ENCODE measurements around the gene THADA.

The THADA gene

GRCh38 chr2:43210125-43210466 is 385.7 kb downstream of the THADA start:
- peak in 2 of 10 donors; percentile 53 to 60 for DNase-seq
- intact Hi-C loops (cut with DNase I): loop anchor here (10.0 kb wide), 1 partner anchor 45 kb away; no protein-coding TSS in a partner anchor

- peak in 3 of 10 donors; percentile 3 to 60 (median 41) for DNase-seq
- intact Hi-C loops (cut with DNase I): no loop called here
These were observed 386.6 kb downstream of the THADA start for GRCh38 chr2:43209204-43209717.

- intact Hi-C loops (cut with DNase I): no loop called here
- peak in 3 of 10 donors; percentile 46 to 56 (median 53) for DNase-seq
These were observed 388.1 kb downstream of the THADA start for GRCh38 chr2:43207553-43208300.

GRCh38 chr2:43206602-43207001 is 389.2 kb downstream of the THADA start:
- intact Hi-C loops (cut with DNase I): no loop called here
- DNase-seq: peak in 1 of 10 donors; percentile 14

GRCh38 chr2:43203373-43203772 is 392.5 kb downstream of the THADA start:
- intact Hi-C loops (cut with DNase I): no loop called here
- DNase-seq: no peak

- DNase-seq: no peak
- intact Hi-C loops (cut with DNase I): no loop called here
These were observed 393.5 kb downstream of the THADA start for GRCh38 chr2:43202289-43202688.

- no peak for DNase-seq
- intact Hi-C loops (cut with DNase I): no loop called here
These were observed 394.3 kb downstream of the THADA start for GRCh38 chr2:43201497-43201896.

GRCh38 chr2:43201016-43201415 is 394.8 kb downstream of the THADA start:
- intact Hi-C loops (cut with DNase I): no loop called here

GRCh38 chr2:43199492-43200488 is 396.0 kb downstream of the THADA start:
- peak in 2 of 10 donors; percentile 23 to 67 for DNase-seq
- intact Hi-C loops (cut with DNase I): no loop called here

More at GRCh38 chr2:43201016-43201415, 394.8 kb downstream of the THADA start:
- DNase-seq: no peak

GRCh38 chr2:43198263-43198662 is 397.6 kb downstream of the THADA start:
- intact Hi-C loops (cut with DNase I): no loop called here
- DNase-seq: peak in 2 of 10 donors; percentile 55 to 72

GRCh38 chr2:43197588-43197896 is 398.3 kb downstream of the THADA start:
- intact Hi-C loops (cut with DNase I): no loop called here
- no peak for DNase-seq

- DNase-seq: no peak
These were observed 398.9 kb downstream of the THADA start for GRCh38 chr2:43196768-43197587.

GRCh38 chr2:43194121-43194869 is 401.5 kb downstream of the THADA start:
- DNase-seq: no peak

More at GRCh38 chr2:43196768-43197587, 398.9 kb downstream of the THADA start:
- intact Hi-C loops (cut with DNase I): no loop called here

GRCh38 chr2:43193652-43194120 is 402.2 kb downstream of the THADA start:
- intact Hi-C loops (cut with DNase I): no loop called here
- DNase-seq: no peak

More at GRCh38 chr2:43194121-43194869, 401.5 kb downstream of the THADA start:
- intact Hi-C loops (cut with DNase I): no loop called here

GRCh38 chr2:43192744-43193651 is 402.8 kb downstream of the THADA start:
- intact Hi-C loops (cut with DNase I): no loop called here
- DNase-seq: no peak

- no peak for DNase-seq
- intact Hi-C loops (cut with DNase I): no loop called here
These were observed 403.8 kb downstream of the THADA start for GRCh38 chr2:43191947-43192516.

GRCh38 chr2:43190311-43191052 is 405.4 kb downstream of the THADA start:
- intact Hi-C loops (cut with DNase I): no loop called here
- no peak for DNase-seq
